ENCODE measurements around the gene TTC8.

DNA sequence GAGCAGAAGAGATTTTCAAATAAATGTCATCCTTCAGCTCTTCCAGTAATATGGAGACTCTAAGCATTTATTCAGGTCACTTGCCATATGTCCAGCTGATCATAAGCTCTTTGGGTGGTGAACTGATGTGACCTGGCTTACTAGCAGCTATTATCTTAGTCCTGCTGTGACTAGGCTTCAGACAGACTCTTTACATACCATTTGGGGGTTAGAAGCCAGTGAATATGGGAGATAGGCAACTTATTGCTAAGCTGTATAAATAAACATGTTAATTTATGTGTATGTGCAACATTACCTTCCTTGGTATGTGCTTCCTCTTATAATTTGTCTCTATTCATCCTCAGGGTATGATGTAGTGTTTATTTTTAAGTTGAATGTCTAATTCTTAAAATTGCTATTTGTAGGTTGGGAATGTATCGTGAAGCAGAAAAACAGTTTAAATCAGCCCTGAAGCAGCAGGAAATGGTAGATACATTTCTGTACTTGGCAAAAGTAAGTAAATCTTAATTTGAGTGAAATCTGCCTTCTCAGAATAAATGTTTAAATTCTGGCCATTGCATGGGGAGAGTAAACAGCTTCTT, 32.4 kb downstream of the TTC8 start:
- TF ChIP-seq, protein P1, sequence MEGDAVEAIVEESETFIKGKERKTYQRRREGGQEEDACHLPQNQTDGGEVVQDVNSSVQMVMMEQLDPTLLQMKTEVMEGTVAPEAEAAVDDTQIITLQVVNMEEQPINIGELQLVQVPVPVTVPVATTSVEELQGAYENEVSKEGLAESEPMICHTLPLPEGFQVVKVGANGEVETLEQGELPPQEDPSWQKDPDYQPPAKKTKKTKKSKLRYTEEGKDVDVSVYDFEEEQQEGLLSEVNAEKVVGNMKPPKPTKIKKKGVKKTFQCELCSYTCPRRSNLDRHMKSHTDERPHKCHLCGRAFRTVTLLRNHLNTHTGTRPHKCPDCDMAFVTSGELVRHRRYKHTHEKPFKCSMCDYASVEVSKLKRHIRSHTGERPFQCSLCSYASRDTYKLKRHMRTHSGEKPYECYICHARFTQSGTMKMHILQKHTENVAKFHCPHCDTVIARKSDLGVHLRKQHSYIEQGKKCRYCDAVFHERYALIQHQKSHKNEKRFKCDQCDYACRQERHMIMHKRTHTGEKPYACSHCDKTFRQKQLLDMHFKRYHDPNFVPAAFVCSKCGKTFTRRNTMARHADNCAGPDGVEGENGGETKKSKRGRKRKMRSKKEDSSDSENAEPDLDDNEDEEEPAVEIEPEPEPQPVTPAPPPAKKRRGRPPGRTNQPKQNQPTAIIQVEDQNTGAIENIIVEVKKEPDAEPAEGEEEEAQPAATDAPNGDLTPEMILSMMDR (conservative IDR thresholded peaks at IDR 0.05) = no peak
- no peak for TF ChIP-seq ZFX (IDR thresholded peaks at IDR 0.05)

Data from C4-2B (cell line).